GM12874 (cell line): Measurements from ENCODE around the gene DLGAP1.

ENCODE experiments used
- CTCF ChIP-seq: IDR thresholded peaks from 2 replicates; pipeline ENCODE4 v1.5.1; 2011; ENCODE audit warnings: low read depth, mild to moderate bottlenecking, control low read depth, low read length, moderate library complexity; ENCODE audit not compliant: insufficient read depth

DLGAP1 gene

GRCh38 chr18:3468066-3468705 is 986.9 kb downstream of the DLGAP1 start:
- TF ChIP-seq CTCF: no peak

DNA sequence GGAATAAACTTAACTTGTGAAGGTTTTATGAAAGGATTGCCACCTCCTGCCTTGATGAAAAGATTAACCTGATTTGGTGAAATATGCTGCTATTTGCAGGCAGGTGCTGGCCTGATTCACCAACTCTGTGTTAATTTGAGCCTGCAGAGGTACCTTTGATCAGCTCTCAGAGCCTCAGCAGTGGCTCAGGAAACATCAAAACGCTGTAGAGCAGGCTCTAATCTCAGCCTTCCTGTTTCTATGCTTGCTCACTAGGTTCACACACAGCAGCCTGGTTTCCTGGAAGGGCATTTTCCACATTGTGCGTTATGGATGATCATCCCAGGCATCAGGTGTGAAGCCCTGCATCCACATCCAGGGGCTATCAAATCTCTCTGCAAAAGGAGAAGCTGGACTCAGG is 988.2 kb downstream of the DLGAP1 start:
- no peak for TF ChIP-seq CTCF

- TF ChIP-seq CTCF: no peak
These were observed 989.1 kb downstream of the DLGAP1 start for GRCh38 chr18:3466045-3466444.

GRCh38 chr18:3463051-3463450 is 992.1 kb downstream of the DLGAP1 start:
- no peak for TF ChIP-seq CTCF

GRCh38 chr18:3461704-3462103 is 993.4 kb downstream of the DLGAP1 start:
- TF ChIP-seq CTCF: no peak

GRCh38 chr18:3460823-3461398 is 994.2 kb downstream of the DLGAP1 start:
- TF ChIP-seq CTCF: no peak

- TF ChIP-seq CTCF: no peak
These were observed 995.9 kb downstream of the DLGAP1 start for GRCh38 chr18:3458952-3459853.
